Stimulated activated CD4-positive, alpha-beta T cell treated with anti-CD3 and anti-CD28 coated beads, Interleukin-1b, Interleukin-23, amount 100 ng/mL, for 4 hours (primary cell): ENCODE results near the gene TAP1.
A peak's percentile ranks its signal among the peaks of the same experiment; 100 is the strongest.

Experiments used
- DNase-seq, 2 donors: peaks; one replicate each; pipeline ENCODE4 v3.0.0-alpha.2; 2020; ENCODE audit warnings: low read depth in 2 of 2

Gene TAP1

DNA sequence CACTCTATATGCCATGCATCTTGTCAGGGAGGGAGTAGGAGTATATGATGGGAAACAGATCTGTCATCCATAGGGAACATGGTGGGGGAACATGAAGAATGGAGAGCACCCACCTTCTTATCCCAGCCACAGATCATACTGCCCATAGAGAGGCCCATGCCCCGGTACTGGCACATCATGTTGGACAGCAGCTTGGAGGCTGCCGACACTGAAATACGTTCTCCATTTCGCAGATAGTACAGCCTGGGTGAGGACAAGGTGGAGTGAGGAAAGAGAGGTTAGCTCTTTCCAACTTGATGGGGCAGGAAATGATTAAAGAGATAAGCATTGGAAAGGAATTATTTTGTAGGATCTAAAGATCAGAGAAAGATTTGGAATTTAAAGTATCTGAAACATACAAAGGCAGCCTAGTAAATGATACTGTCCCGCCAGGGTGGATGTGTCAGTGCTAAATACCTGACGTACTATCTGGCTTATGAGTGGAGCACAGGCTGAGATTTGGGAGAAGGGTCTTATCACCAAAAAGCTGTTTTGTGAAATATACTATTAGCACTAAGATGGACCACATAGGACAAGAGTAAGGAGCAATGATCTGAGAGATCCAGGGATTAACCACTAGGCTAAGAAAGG is 11.4 kb downstream of the TAP1 start:
- DNase-seq, result no peak

DNA sequence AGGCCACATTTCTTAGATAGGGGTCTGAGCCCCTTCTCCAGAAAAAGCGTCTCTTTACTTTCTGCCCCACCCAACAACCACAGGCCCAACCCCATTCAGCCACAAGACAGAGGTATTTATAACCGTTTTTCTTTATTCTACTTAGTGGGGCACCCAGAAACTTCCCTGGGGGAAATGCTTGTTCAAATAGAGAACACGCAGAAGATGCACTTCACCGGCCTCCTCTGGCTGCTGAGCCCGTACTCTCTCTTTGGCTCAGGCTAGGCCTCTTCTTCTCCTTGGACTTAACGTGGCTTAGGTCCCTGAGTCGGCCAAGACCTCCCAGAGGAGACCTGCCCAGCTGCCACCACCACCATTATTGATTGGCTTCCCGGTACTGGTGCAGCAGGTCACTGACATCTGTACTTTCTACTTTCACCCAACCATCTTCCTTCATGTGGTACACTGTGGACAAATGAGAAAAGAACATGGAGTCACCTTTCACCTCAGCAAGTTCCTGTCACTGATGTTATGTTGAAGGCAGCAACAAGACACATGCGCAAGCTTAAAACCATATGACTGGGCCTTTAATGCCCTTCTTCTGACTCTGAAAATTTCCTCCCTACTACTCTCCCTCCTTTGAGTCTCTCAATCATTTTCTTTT is 12.8 kb downstream of the TAP1 start:
- no peak for DNase-seq

DNA sequence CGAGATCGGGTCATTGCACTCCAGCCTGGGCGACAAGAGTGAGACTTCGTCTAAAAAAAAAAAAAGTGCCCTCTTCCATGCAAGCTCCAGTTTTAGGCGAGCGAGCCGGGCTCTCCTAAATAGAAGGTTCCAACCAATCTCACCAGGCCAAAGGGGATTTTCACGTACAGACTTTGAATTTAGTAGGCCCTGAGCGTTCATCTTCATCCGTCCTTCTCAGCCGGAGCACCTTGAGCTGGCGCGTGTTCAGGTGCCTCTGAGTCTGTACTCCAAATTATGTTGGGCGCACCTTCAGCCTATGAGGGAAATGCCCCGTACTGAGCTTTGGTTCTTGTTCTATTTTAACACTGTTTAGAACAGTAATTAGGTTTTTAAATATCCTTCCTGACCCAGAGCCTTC is 14.1 kb downstream of the TAP1 start:
- DNase-seq, result no peak

- DNase-seq, result peak; percentile 98 to 99
These were observed 15.2 kb downstream of the TAP1 start, which contains the start of gene TAP2 for GRCh38 chr6:32838114-32838958. TSS of gene TAP2 (minus strand) at chr6:32838739. CDS start at chr6:32838233, 506 bp downstream.

GRCh38 chr6:32837651-32838113 is 15.8 kb downstream of the TAP1 start:
- no peak for DNase-seq

- DNase-seq, result no peak
These were observed 16.6 kb downstream of the TAP1 start for GRCh38 chr6:32836873-32837272.

DNA sequence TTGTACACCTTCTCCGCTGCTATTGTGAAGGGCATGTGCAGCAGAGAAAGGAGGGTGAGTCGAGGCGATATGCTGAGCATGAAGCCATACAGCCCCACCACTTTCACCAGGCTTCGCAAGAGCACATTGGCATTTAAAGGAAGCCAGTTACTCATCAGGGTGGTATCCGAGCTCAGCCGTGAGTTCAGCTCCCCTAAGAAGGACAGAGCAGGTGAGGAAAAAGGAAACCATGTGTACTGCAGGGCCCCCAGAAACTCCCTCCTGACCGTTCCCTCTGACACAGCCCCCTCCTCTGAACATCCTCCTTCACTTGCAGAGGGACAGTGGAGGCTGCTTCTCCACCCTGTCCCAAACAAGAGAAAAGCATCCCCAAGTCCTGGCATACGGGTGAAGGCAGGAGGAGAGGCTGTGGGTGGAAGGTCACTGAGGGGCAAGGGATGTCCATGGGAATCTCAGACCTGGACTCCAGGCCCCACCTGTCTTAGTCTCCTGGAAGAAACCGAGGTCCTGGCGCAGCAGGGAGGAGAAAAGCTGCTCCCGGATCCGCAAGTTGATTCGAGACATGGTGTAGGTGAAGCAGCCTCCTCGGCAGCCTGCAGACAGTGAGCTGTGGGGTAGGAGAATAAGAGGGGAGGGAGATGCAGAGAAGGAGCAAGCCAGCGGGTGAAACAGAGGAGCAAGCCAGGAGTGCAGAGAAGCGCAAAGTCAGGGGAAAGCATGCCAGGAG is 18.2 kb downstream of the TAP1 start:
- no peak for DNase-seq

- DNase-seq, result no peak
These were observed 19.8 kb downstream of the TAP1 start for GRCh38 chr6:32833664-32834063.

DNA sequence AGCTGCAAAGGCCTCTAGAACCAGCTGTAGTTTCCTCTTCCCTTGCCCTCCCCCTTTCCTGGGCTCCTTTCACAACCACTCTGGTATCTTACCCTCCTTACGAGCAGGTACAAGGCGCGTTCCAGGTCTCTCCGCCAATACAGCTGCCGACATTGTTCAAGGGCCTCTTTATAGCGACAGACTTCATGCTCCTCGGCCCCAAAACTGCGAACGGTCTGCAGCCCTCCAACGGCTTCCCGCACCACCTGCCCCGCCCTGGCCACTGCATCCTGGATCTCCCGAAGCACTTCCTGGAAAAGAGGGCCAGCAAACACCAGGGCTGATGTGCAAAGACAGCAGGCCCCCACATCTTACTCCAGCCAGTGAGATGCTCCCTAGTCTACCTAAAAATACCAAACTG is 21.0 kb downstream of the TAP1 start:
- DNase-seq, result no peak

- no peak for DNase-seq
These were observed 22.6 kb downstream of the TAP1 start for GRCh38 chr6:32830936-32831335.

DNA sequence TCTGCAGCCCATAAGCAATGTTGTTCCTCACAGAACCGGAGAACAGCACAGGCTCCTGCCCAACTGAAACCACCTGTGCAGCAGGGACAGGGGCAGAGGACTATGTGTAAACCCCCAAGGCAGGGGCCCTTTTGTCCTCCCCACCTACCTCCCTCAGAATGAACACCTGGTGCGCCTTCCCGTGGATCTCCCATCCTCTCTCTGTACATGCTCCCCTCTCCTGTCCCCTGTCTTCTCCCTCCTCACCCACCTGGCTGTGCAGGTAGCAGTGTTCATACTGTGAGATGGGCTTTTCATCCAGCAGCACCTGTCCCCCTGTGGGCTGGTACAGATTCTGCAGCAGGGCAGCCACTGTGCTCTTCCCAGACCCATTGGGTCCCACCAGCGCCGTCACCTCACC is 23.5 kb downstream of the TAP1 start:
- no peak for DNase-seq

DNA sequence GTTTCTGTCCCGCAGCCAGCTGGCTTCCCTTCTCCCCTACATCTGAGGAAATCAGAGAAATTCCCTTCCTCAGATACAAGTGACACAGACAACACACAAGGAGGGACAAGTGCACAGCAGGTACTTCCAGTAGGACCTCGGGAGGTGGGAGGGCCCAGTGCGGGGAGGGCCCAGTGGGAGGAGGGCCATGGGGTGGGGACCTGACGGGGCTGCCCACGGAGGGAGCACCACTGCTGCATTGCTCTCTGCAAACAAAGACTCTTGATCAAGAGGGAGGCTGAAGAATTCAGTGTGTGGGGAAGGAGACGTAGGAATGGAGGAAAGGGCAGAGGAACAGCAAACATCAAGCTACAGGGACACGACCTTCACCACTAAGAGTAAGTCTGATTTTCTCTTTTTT is 24.0 kb downstream of the TAP1 start:
- DNase-seq, result no peak

DNA sequence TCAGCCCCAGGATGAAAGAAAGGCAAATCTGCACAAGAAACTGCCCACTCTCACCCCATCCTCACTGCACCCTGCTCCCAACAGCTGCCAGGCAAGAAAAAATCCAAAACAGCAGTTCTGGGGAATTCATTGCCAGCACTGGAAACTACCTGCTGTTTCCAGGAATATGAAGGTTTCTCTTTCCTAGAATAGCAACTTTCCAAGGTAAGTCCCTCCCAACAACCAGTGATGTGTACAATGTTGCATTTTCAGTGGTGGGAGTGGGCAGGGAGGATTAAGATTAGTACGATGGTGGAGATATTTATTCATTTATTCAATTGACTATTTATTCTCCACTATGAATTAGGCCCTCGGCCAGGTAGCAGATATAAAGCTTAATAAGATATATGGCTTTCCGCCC is 26.5 kb downstream of the TAP1 start:
- no peak for DNase-seq

- DNase-seq, result no peak
These were observed 27.5 kb downstream of the TAP1 start for GRCh38 chr6:32825966-32826365.

DNA sequence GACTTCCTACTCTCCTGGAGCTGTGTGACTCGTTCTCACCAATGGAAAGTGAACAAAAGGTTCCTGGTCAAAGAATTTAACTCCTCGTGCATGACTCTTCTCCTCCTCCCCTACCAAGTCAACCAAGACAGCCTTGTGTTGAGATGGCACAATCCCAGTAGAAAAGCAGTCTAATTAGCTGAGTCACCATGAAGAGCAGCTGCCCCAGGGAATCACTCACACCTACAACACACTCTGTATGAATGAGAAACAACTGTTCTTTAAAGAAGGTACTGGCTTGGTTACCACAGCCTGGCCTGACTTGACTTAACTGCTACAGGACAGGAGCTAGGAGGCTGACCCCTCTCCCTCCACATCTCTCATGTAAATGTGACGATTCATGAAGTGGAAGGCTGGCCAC is 33.8 kb downstream of the TAP1 start:
- DNase-seq, result no peak

DNA sequence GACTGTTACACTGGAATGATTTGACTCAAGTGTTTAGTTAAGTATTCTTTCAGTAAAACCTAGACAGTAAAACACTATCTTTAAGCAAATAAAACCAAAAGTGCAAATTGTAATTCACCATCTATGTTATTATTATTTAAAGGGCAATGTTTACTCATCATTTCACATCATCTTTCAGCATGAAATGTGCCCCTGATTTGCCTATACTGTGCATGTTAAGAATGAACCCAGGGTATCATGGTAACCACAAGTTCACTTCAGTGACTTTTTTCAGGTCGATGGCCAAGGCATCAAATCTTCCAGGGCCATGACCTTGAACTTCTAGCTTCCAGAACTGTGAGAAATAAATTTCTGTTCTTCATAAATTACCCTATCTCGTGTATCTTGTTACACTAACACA is 34.6 kb downstream of the TAP1 start:
- DNase-seq, result no peak

- DNase-seq, result no peak
These were observed 36.7 kb downstream of the TAP1 start, which contains the start of gene HLA-DOB for GRCh38 chr6:32816746-32817204. TSS of gene HLA-DOB (minus strand) at chr6:32817002. CDS start at chr6:32816951, 51 bp downstream.

- no peak for DNase-seq
These were observed 37.5 kb downstream of the TAP1 start for GRCh38 chr6:32815996-32816395.

- DNase-seq, result no peak
These were observed 38.4 kb downstream of the TAP1 start for GRCh38 chr6:32815115-32815514.

GRCh38 chr6:32814145-32814544 is 39.4 kb downstream of the TAP1 start:
- DNase-seq, result no peak

- no peak for DNase-seq
These were observed 44.3 kb downstream of the TAP1 start for GRCh38 chr6:32809171-32809570.
